NB4 (cell line): ENCODE measurements around the gene CREG1.

Source experiments
- MAX ChIP-seq: IDR thresholded peaks from 2 replicates; pipeline ENCODE4 v1.6.1; 2011; ENCODE audit warnings: low read depth, low read length
- MYC ChIP-seq: IDR thresholded peaks from 2 replicates; pipeline ENCODE4 v1.6.1; 2011; ENCODE audit warnings: low read depth, low read length
- POLR2A ChIP-seq: IDR thresholded peaks from 2 replicates; pipeline ENCODE4 v1.6.1; 2011; ENCODE audit warnings: mild to moderate bottlenecking; ENCODE audit not compliant: insufficient read length; ENCODE audit errors: extremely low read depth
- TF ChIP-seq, protein P1 (sequence below): IDR thresholded peaks from one replicate; pipeline ENCODE4 v1.5.1; 2012; ENCODE audit warnings: low read depth, low read length

- TF ChIP-seq, protein P1, sequence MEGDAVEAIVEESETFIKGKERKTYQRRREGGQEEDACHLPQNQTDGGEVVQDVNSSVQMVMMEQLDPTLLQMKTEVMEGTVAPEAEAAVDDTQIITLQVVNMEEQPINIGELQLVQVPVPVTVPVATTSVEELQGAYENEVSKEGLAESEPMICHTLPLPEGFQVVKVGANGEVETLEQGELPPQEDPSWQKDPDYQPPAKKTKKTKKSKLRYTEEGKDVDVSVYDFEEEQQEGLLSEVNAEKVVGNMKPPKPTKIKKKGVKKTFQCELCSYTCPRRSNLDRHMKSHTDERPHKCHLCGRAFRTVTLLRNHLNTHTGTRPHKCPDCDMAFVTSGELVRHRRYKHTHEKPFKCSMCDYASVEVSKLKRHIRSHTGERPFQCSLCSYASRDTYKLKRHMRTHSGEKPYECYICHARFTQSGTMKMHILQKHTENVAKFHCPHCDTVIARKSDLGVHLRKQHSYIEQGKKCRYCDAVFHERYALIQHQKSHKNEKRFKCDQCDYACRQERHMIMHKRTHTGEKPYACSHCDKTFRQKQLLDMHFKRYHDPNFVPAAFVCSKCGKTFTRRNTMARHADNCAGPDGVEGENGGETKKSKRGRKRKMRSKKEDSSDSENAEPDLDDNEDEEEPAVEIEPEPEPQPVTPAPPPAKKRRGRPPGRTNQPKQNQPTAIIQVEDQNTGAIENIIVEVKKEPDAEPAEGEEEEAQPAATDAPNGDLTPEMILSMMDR: no peak
- no peak for TF ChIP-seq POLR2A
- no peak for TF ChIP-seq MYC
- no peak for TF ChIP-seq MAX
These were observed 14.9 kb downstream of the CREG1 start for GRCh38 chr1:167538657-167539056.
